B cell (primary cell): ENCODE data around the gene HSPB7. TPM values are rescaled to one million over a fixed set of nuclear protein-coding genes. Genes with fewer than 3 reads are reported as not detected.

ENCODE experiments used
- ATAC-seq: fragments of 200-7000 bp; cut with Tn5 transposase; one replicate; pipeline ENCODE4 v1.10.0; 2021; ENCODE audit warnings: low read depth, mild to moderate bottlenecking, moderate number of reproducible peaks, moderate library complexity
- CTCF ChIA-PET: fragments of 350-600 bp; sonication (Branson Sonifier 250); formaldehyde crosslinking; loops from one replicate; lab custom pipeline; 2021; ENCODE audit warnings: antibody characterized with exemption, inconsistent platforms; lab: Charles Lee
- POLR2A ChIA-PET: fragments of 350-600 bp; sonication (Branson Sonifier 250); formaldehyde crosslinking; loops from one replicate; lab custom pipeline; 2021; ENCODE audit warnings: antibody characterized with exemption; lab: Charles Lee
- DNase-seq: peaks from one replicate; pipeline ENCODE4 v3.0.0; 2013
- H2AFZ ChIP-seq: 2 replicates; pipeline ENCODE4 v1.6.1; 2012; ENCODE audit warnings: mild to moderate bottlenecking, low read depth, low read length; ENCODE audit not compliant: insufficient read depth, poor library complexity, severe bottlenecking
- H3K27ac ChIP-seq, 2 donors: 1 replicate in 1 of 2; 2 replicates in 1 of 2; pipeline ENCODE4 v1.5.1; 2012 to 2013; ENCODE audit warnings: low read length in 2 of 2, mild to moderate bottlenecking in 2 of 2, moderate library complexity in 1 of 2
- H3K27me3 ChIP-seq, 4 experiments: fragments of 200-600 bp in 1 of 4; sonication (generic) in 1 of 4; replicated peaks in 1 of 4; 1 replicate in 2 of 4; 2 replicates in 2 of 4; pipeline versions ENCODE4 v1.6.1 to v1.7.0; 2013 to 2016; ENCODE audit warnings: low read length in 3 of 4, mild to moderate bottlenecking in 2 of 4, mixed read lengths in 1 of 4, moderate library complexity in 1 of 4; ENCODE audit not compliant: insufficient read depth in 4 of 4, control insufficient read depth in 3 of 4; ENCODE audit errors: control extremely low read depth in 1 of 4
- H3K36me3 ChIP-seq, 2 experiments: replicated peaks in 1 of 2; 1 replicate in 1 of 2; 2 replicates in 1 of 2; pipeline versions ENCODE4 v1.6.1 to v1.7.1; 2013; ENCODE audit warnings: low read length in 1 of 2; ENCODE audit not compliant: insufficient read depth in 2 of 2, control insufficient read depth in 1 of 2; ENCODE audit errors: control extremely low read depth in 1 of 2, extremely low read depth in 1 of 2
- H3K4me1 ChIP-seq, 2 donors: fragments of 200-600 bp in 1 of 2; sonication (generic) in 1 of 2; 1 replicate in 1 of 2; 2 replicates in 1 of 2; pipeline versions ENCODE4 v1.5.1 to v1.6.1; 2013 to 2017; ENCODE audit warnings: low read length in 2 of 2; ENCODE audit not compliant: control insufficient read depth in 2 of 2, insufficient read depth in 2 of 2
- H3K4me2 ChIP-seq: replicated peaks from 2 replicates; pipeline ENCODE3; 2012; ENCODE audit warnings: mild to moderate bottlenecking, low read depth, low read length; ENCODE audit not compliant: poor library complexity, severe bottlenecking
- H3K4me3 ChIP-seq, 5 experiments: fragments of 200-600 bp in 1 of 5; sonication (generic) in 1 of 5; 1 replicate in 3 of 5; 2 replicates in 2 of 5; pipeline versions ENCODE4 v1.5.1 to v1.7.0; 2011 to 2016; ENCODE audit warnings: low read length in 4 of 5, mild to moderate bottlenecking in 4 of 5, low read depth in 2 of 5, control low read depth in 1 of 5, moderate library complexity in 1 of 5; ENCODE audit not compliant: insufficient read depth in 1 of 5; ENCODE audit errors: control extremely low read depth in 1 of 5, extremely low read depth in 1 of 5
- H3K79me2 ChIP-seq: fragments of 200-600 bp; sonication (generic); one replicate; pipeline ENCODE4 v1.6.0; 2016; ENCODE audit warnings: low read length; ENCODE audit not compliant: control insufficient read depth, insufficient read depth
- H3K9ac ChIP-seq: fragments of 200-600 bp; sonication (generic); 2 replicates; pipeline ENCODE4 v1.6.1; 2017; ENCODE audit warnings: mild to moderate bottlenecking, low read length, moderate library complexity
- H3K9me3 ChIP-seq, 3 donors: one replicate each; pipeline versions ENCODE4 v1.6.1 to v1.7.1; 2013; ENCODE audit warnings: low read length in 2 of 3; ENCODE audit not compliant: control insufficient read depth in 2 of 3, insufficient read depth in 1 of 3; ENCODE audit errors: control extremely low read depth in 1 of 3
- H4K20me1 ChIP-seq: 2 replicates; pipeline ENCODE4 v1.6.0; 2012; ENCODE audit warnings: mild to moderate bottlenecking, low read length; ENCODE audit not compliant: insufficient read depth, control insufficient read depth, poor library complexity, severe bottlenecking
- H3K27ac Mint-ChIP-seq: one replicate; pipeline ENCODE4 v1.8.0; 2021; ENCODE audit warnings: mixed read lengths
- H3K27me3 Mint-ChIP-seq: one replicate; pipeline ENCODE4 v1.8.0; 2021; ENCODE audit warnings: mixed read lengths
- H3K4me1 Mint-ChIP-seq: one replicate; pipeline ENCODE4 v1.8.0; 2021; ENCODE audit warnings: mixed read lengths
- H3K4me3 Mint-ChIP-seq: one replicate; pipeline ENCODE4 v1.8.0; 2021; ENCODE audit warnings: mixed read lengths
- H3K9me3 Mint-ChIP-seq: one replicate; pipeline ENCODE4 v1.8.0; 2022; ENCODE audit warnings: mixed read lengths; ENCODE audit not compliant: insufficient read depth
- EZH2 ChIP-seq: IDR thresholded peaks from 2 replicates; pipeline ENCODE4 v1.6.1; 2012; ENCODE audit warnings: borderline replicate concordance, low read depth, mild to moderate bottlenecking, moderate library complexity, low read length; ENCODE audit not compliant: insufficient read depth, poor library complexity, severe bottlenecking
- WGBS: methylation state at CpG from one replicate; pipeline ENCODE4 v1.1.5; 2013; ENCODE audit warnings: missing lambda C conversion rate; ENCODE audit not compliant: insufficient coverage; 5-methylcytosine and 5-hydroxymethylcytosine counted together
- intact Hi-C: fragments of 100-400 bp; cut with micrococcal nuclease; formaldehyde crosslinking; loops from one replicate; pipeline ENCODE4 v1.10.0; 2022
- polyA plus RNA-seq: library from polyadenylated mRNA; depleted of rRNA; stranded (reverse); fragments of >200 nt; gene quantifications from 2 replicates; pipeline ENCODE4 v1.2.3, GENCODE V29; 2012
- total RNA-seq, 2 donors: library from RNA; stranded (reverse); fragments of 120-200 nt in 1 of 2; gene quantifications; 1 replicate in 1 of 2; 2 replicates in 1 of 2; pipeline versions ENCODE4 v1.2.3 to v1.2.4, GENCODE V29; 2013 to 2022
- TF ChIP-seq, protein P1 (sequence below): fragments of 200-600 bp; IDR thresholded peaks from one replicate; pipeline ENCODE4 v1.8.0; 2022; ENCODE audit warnings: antibody characterized with exemption, mild to moderate bottlenecking

HSPB7 gene
- total and polyA plus RNA-seq, 2 donors (not counting 1 experiment from before 2014, with no cell fraction given) = not detected

DNA sequence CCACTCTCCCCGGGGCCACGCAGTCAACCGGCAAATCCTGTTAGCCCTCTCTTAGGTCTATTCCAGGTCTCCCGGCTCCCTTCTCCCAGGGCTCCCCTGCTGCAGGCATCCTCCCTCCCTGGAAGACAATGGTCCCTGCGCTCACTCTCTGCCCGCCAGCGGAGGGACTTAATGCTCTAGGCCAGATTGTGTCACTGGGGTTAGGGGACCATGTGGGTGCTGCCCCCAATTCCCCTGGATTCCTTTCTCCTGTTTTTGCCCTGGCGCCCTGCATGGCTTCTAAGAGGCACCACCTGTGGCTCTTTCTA, 47.4 kb upstream of the HSPB7 start:
- TF ChIP-seq, protein P1, sequence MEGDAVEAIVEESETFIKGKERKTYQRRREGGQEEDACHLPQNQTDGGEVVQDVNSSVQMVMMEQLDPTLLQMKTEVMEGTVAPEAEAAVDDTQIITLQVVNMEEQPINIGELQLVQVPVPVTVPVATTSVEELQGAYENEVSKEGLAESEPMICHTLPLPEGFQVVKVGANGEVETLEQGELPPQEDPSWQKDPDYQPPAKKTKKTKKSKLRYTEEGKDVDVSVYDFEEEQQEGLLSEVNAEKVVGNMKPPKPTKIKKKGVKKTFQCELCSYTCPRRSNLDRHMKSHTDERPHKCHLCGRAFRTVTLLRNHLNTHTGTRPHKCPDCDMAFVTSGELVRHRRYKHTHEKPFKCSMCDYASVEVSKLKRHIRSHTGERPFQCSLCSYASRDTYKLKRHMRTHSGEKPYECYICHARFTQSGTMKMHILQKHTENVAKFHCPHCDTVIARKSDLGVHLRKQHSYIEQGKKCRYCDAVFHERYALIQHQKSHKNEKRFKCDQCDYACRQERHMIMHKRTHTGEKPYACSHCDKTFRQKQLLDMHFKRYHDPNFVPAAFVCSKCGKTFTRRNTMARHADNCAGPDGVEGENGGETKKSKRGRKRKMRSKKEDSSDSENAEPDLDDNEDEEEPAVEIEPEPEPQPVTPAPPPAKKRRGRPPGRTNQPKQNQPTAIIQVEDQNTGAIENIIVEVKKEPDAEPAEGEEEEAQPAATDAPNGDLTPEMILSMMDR = no peak
- TF ChIP-seq EZH2 = no peak
- H3K4me1 ChIP-seq = no peaks in the 10 kb centered on the region
- H3K27ac Mint-ChIP-seq = no peak overlapping the region
- H3K27ac ChIP-seq = no peak overlapping the region
- H3K9ac ChIP-seq = no peak overlapping the region
- POLR2A ChIA-PET = no interaction called here
- CTCF ChIA-PET = no interaction called here
- H3K27me3 Mint-ChIP-seq = peaks cover 38% of the 10 kb centered on the region
- 95% methylated on average over 6 of the region's 8 CpGs for WGBS
- no peaks in the 10 kb centered on the region for H4K20me1 ChIP-seq
- H3K4me3 ChIP-seq = no peak overlapping the region
- H3K4me3 Mint-ChIP-seq = no peak overlapping the region
- H3K27me3 ChIP-seq = peaks cover 0 to 6% (median 0%) of the 10 kb centered on the region in 4 experiments
- H3K4me1 Mint-ChIP-seq = no peaks in the 10 kb centered on the region
- H3K79me2 ChIP-seq = no peaks in the 10 kb centered on the region
- H2AFZ ChIP-seq = no peak overlapping the region
- ATAC-seq (no peak), DNase-seq (no peak)
- intact Hi-C loops = no loop called here
- H3K9me3 Mint-ChIP-seq = no peaks in the 10 kb centered on the region
- no peak overlapping the region for H3K4me2 ChIP-seq
- H3K36me3 ChIP-seq = no peaks in the 10 kb centered on the region
- H3K9me3 ChIP-seq = no peaks in the 10 kb centered on the region

GRCh38 chr1:16064536-16065268, 46.9 kb upstream of the HSPB7 start:
- no peak overlapping the region for H2AFZ ChIP-seq
- peaks cover 38% of the 10 kb centered on the region for H3K27me3 Mint-ChIP-seq
- no peaks in the 10 kb centered on the region for H3K9me3 ChIP-seq
- DNase-seq (no peak), ATAC-seq (no peak)
- ChIA-PET CTCF (interaction anchor here (1.1 kb wide), 1 partner anchor 9 kb away, joined by 4 read pairs; the partner anchor contains the start of gene FAM131C), POLR2A (interaction anchor here (0.6 kb wide), 1 partner anchor 129 kb away, joined by 6 read pairs; no protein-coding TSS in a partner anchor)
- no peak overlapping the region for H3K9ac ChIP-seq
- no peaks in the 10 kb centered on the region for H3K9me3 Mint-ChIP-seq
- no peak for TF ChIP-seq EZH2
- TF ChIP-seq, protein P1 = no peak
- 42% methylated on average over 13 of the region's 13 CpGs for WGBS
- intact Hi-C loops = no loop called here
- H3K36me3 ChIP-seq = no peaks in the 10 kb centered on the region
- no peaks in the 10 kb centered on the region for H3K4me1 ChIP-seq
- H3K27me3 ChIP-seq = peaks cover 0 to 6% (median 0%) of the 10 kb centered on the region in 4 experiments
- H3K27ac Mint-ChIP-seq = no peak overlapping the region
- no peak overlapping the region for H3K4me2 ChIP-seq
- H3K27ac ChIP-seq = no peak overlapping the region
- H4K20me1 ChIP-seq = no peaks in the 10 kb centered on the region
- no peak overlapping the region for H3K4me3 ChIP-seq
- H3K4me1 Mint-ChIP-seq = no peaks in the 10 kb centered on the region
- H3K79me2 ChIP-seq = no peaks in the 10 kb centered on the region
- H3K4me3 Mint-ChIP-seq = no peak overlapping the region
